SIG-M5 treated with dmso at 0.1 percent for 504 hours (cell line): ENCODE measurements around the gene TRIM64.
"Not testable (repeated sequence)": the region's sequence is repeated elsewhere in the genome, so short reads cannot be mapped to it uniquely, and the experiment has no call there.

Experiments used
- DNase-seq: peaks from one replicate; lab custom pipeline; 2025; ENCODE audit not compliant: unreplicated experiment; lab: John Stamatoyannopoulos, UW

TRIM64 gene, protein sequence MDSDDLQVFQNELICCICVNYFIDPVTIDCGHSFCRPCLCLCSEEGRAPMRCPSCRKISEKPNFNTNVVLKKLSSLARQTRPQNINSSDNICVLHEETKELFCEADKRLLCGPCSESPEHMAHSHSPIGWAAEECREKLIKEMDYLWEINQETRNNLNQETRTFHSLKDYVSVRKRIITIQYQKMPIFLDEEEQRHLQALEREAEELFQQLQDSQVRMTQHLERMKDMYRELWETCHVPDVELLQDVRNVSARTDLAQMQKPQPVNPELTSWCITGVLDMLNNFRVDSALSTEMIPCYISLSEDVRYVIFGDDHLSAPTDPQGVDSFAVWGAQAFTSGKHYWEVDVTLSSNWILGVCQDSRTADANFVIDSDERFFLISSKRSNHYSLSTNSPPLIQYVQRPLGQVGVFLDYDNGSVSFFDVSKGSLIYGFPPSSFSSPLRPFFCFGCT

DNA sequence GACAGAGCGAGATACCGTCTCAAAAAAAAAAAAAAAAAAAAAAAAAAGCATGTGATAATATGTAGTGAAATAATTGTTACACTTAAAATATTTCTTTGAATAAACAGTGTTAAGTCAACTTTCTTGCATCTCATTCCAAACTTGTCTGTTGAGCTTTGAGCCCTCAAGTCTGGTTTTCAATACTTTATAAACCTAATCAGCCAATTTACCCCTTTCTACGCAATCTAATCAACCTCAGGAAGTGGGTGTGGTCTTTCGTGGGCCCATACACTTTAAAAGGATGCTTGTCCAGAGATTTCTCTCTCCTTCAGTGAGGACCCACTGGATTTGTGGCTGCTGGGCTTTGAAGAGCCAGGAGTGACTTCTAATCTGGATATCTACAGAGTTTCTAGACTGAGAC lies at the start of gene TRIM64:
Gene TRIM64 (plus strand): TSS at position 301 of the 400 bp plus-strand sequence. CDS start 2,467 bp downstream, outside the sequence.
- DNase-seq = not testable (repeated sequence)

DNA sequence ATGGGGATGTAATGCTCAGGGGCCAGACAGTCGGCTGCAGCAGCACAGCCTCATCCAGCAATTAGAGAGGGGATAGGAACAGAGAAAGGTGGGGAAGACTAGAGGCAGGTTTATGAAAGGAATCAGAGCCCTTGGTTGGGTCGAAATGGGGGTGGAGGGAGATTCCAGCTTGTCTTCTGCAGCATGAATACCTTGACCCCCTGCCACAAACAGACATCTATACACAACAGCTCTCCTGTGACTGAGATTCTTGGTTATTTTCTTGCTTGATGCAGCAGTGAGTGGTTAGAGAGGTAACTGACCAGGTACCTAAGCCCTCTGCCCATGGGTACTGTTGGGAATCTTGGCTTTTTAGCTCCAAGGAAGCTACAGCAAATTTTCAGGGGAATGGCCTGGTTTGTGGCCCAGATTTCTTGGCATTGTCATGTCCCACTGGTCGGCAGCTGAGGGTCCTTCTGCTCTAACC lies 43.6 kb upstream of the TRIM64 start, which contains the start of gene TRIM49D1:
Gene TRIM49D1 (minus strand): TSS at position 51 of the 466 bp plus-strand sequence. CDS start 4,535 bp downstream, outside the sequence.
- DNase-seq = no peak

DNA sequence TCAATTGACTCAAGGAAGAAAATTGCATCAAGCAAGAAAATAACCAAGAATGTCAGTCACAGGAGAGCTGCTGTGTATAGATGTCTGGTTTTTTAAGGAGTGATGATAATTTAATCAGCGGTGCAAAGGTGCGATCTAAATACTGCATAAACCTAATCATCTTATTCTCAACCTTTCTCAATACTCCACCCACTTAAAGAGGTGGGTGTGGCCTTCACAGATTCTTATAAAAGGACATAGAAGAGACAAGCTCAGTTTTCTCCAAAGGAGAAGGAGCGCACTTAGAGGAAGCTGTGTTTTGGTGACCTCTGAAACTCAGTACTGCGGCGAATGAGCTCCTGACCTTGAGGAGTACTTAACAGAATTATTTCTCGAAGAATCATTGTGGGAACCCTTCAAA lies 42.1 kb upstream of the TRIM64 start, which contains the start of gene TRIM49D2:
Gene TRIM49D2 (plus strand): TSS at position 301 of the 400 bp plus-strand sequence. CDS start 2,698 bp downstream, outside the sequence.
- DNase-seq = not testable (repeated sequence)

DNA sequence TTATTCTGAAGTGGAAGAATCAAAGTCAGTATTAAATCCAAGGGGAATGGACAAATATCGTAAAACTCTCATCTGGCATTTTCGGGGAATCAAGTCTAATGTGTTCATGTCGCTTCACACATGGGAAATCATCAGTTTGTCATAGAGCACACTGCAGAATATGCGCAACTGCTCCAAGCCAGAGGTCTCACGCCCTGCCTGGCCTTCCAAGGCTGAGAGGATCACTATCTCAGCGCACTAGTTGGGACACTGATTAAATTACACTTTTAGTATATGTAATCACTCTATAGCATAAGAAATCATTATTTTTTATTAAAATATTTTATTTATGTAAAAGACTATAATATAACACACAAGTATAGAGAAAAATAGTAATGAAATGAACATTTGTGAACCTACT lies 5.0 kb upstream of the TRIM64 start:
- not testable (repeated sequence) for DNase-seq
